Fibroblast of pulmonary artery (primary cell): ENCODE data around the gene PBX4.

Experiments
- DNase-seq: peaks from one replicate; pipeline ENCODE4 v3.0.0-alpha.2; 2010; ENCODE audit warnings: low read depth
- H3K4me3 ChIP-seq: replicated peaks from 2 replicates; pipeline ENCODE4 v1.5.1; 2011; ENCODE audit warnings: low read depth, mild to moderate bottlenecking, control low read depth, low read length, moderate library complexity
- CTCF ChIP-seq: IDR thresholded peaks from 2 replicates; pipeline ENCODE4 v1.5.1; 2011; ENCODE audit warnings: mild to moderate bottlenecking, control low read depth, low read length, inconsistent platforms; ENCODE audit errors: missing control alignments

The PBX4 gene

GRCh38 chr19:19538785-19539166 lies 79.7 kb downstream of the PBX4 start:
- DNase-seq, result no peak
- TF ChIP-seq CTCF, result no peak
- H3K4me3 ChIP-seq, result no peak overlapping the region

- H3K4me3 ChIP-seq, result no peak within 1 kb of the TSS
- TF ChIP-seq CTCF, result no peak
- DNase-seq, result no peak
These were observed 80.3 kb downstream of the PBX4 start, which contains the start of gene CILP2 for GRCh38 chr19:19538061-19538784. Gene CILP2, plus strand, starts transcription at chr19:19538265. Its CDS starts 85 bp downstream, at chr19:19538350.

- H3K4me3 ChIP-seq, result no peak overlapping the region
- DNase-seq, result no peak
- no peak for TF ChIP-seq CTCF
These were observed 81.1 kb downstream of the PBX4 start for GRCh38 chr19:19537075-19538048.

GRCh38 chr19:19535311-19536191 lies 82.9 kb downstream of the PBX4 start:
- no peak for DNase-seq
- no peak overlapping the region for H3K4me3 ChIP-seq
- no peak for TF ChIP-seq CTCF

GRCh38 chr19:19534556-19535265 lies 83.8 kb downstream of the PBX4 start:
- DNase-seq, result no peak
- H3K4me3 ChIP-seq, result no peak overlapping the region
- no peak for TF ChIP-seq CTCF

- no peak for DNase-seq
- no peak for TF ChIP-seq CTCF
- H3K4me3 ChIP-seq, result no peak overlapping the region
These were observed 84.6 kb downstream of the PBX4 start for GRCh38 chr19:19533841-19534240.
